GM21825 (cell line): Measurements from ENCODE around the gene HCLS1.
"Not testable (repeated sequence)": the region's sequence is repeated elsewhere in the genome, so short reads cannot be mapped to it uniquely, and the experiment has no call there.

Experiments
- ATAC-seq: cut with Tn5 transposase; IDR thresholded peaks from one replicate; pipeline ENCODE4 v1.9.1; 2021; ENCODE audit warnings: mild to moderate bottlenecking, moderate library complexity; ENCODE audit not compliant: unreplicated experiment

Gene HCLS1

GRCh38 chr3:121660356-121661171 is at the start of gene HCLS1:
Gene HCLS1 (minus strand): TSS chr3:121660903. CDS start chr3:121658347, 2,556 bp downstream.
- ATAC-seq: peak; percentile 76

GRCh38 chr3:121710347-121710746 is 49.6 kb upstream of the HCLS1 start:
- no peak for ATAC-seq

- no peak for ATAC-seq
Measured at GRCh38 chr3:121707531-121708273, 47.0 kb upstream of the HCLS1 start.

- no peak for ATAC-seq
Measured at GRCh38 chr3:121705541-121705940, 44.8 kb upstream of the HCLS1 start.

- no peak for ATAC-seq
Measured at GRCh38 chr3:121703973-121704372, 43.3 kb upstream of the HCLS1 start.

- ATAC-seq: no peak
Measured at GRCh38 chr3:121698901-121699300, 38.2 kb upstream of the HCLS1 start.

- ATAC-seq: no peak
Measured at GRCh38 chr3:121698476-121698875, 37.8 kb upstream of the HCLS1 start.

- ATAC-seq: no peak
Measured at GRCh38 chr3:121696186-121696585, 35.5 kb upstream of the HCLS1 start.

GRCh38 chr3:121692010-121692699 is 31.5 kb upstream of the HCLS1 start:
- no peak for ATAC-seq

GRCh38 chr3:121690777-121691405 is 30.2 kb upstream of the HCLS1 start:
- peak; percentile 76 for ATAC-seq

- ATAC-seq: not testable (repeated sequence)
Measured at GRCh38 chr3:121688747-121689146, 28.0 kb upstream of the HCLS1 start.

GRCh38 chr3:121681792-121682191 is 21.1 kb upstream of the HCLS1 start:
- ATAC-seq: no peak

GRCh38 chr3:121677141-121677540 is 16.4 kb upstream of the HCLS1 start:
- ATAC-seq: no peak

- no peak for ATAC-seq
Measured at GRCh38 chr3:121670676-121671075, 10.0 kb upstream of the HCLS1 start.

GRCh38 chr3:121667333-121667732 is 6.6 kb upstream of the HCLS1 start:
- no peak for ATAC-seq

GRCh38 chr3:121665488-121665887 is 4.8 kb upstream of the HCLS1 start:
- ATAC-seq: no peak

GRCh38 chr3:121663171-121663847 is 2.6 kb upstream of the HCLS1 start:
- ATAC-seq: no peak

- ATAC-seq: no peak
Measured at GRCh38 chr3:121662742-121663141, 2.0 kb upstream of the HCLS1 start.

- ATAC-seq: no peak
Measured at GRCh38 chr3:121661376-121661775, 673 bp upstream of the HCLS1 start.

- no peak for ATAC-seq
Measured at GRCh38 chr3:121659586-121659985, 1.1 kb downstream of the HCLS1 start.
